HG03565 (cell line): ENCODE data around the gene NDNF.

Experiments
- ATAC-seq: cut with Tn5 transposase; IDR thresholded peaks from one replicate; pipeline ENCODE4 v1.9.1; 2021; ENCODE audit warnings: mild to moderate bottlenecking, moderate library complexity; ENCODE audit not compliant: unreplicated experiment

NDNF gene

DNA sequence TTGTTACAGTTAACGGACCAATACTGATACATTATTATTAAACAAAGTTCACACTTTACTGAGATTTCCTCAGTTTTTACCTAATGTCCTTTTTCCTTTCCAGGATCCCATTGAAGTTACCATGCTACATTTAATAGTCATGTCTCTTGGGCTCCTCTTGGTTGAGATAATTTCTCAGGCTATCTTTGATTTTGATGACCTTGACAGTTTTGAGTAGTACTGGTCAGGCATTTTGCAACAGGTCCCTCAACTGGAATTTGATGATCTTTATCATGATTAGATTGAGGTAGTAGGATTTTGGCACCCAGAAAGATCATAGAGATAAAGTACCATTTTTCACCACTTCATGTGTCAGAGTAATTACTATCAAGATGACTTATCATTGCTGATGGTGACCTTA, 53.8 kb downstream of the NDNF start:
- no peak for ATAC-seq

DNA sequence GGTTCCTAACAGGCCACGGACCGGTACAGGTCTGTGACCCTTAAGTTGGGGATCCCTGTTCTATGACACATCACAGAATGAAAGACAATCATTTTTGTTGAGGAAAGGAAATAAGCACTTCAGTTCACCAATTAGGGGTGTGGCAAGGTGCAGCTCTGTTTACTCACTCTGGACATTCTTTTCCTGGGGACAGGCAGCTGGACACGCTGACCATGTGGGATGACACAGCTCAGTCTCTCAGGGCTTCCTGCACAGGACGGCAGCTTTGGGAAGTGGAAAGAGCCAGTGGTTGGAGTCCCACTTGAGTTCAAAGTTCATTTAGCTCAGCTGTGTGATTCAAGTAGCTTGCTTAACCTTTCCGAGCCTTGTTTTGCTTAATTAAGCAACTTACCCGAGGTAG, 55.7 kb downstream of the NDNF start:
- no peak for ATAC-seq

DNA sequence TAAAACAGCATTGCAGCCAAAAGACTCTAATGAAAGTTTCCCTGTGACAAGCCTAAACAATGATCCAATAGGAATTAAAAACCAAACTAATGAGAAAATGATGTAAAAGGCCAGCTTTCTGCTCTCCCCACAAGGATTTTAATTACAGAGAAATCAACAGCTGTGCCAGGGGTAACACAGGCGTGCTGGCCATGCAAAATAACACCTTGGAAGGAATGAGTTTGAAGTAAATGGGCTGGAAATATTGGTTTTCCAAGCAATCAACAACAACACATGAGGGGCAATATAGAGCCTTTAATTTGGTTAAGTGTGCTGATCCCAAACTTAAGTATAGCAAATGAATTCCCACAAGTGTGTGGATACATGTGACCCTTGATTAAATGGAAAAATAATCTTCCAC, 56.9 kb downstream of the NDNF start:
- no peak for ATAC-seq

DNA sequence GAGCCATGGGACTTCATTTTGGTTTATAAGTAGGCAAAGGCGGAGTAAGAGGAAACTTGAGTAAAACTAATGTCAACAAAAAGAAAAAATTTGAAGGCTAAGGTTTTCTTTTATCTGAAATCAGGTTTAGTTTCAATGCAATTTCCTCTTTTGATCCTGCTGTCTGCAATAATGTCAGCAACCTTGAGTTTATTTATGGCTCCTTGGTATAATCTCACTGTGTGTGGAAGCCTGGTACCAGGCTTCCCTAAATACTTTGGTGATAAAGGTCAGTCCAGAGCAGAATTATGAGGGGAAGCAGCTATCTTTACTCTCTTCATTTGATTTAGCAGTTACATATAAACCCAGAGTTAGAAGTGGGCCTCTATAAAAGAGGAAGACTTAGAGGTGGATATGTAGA, 57.8 kb downstream of the NDNF start:
- no peak for ATAC-seq

DNA sequence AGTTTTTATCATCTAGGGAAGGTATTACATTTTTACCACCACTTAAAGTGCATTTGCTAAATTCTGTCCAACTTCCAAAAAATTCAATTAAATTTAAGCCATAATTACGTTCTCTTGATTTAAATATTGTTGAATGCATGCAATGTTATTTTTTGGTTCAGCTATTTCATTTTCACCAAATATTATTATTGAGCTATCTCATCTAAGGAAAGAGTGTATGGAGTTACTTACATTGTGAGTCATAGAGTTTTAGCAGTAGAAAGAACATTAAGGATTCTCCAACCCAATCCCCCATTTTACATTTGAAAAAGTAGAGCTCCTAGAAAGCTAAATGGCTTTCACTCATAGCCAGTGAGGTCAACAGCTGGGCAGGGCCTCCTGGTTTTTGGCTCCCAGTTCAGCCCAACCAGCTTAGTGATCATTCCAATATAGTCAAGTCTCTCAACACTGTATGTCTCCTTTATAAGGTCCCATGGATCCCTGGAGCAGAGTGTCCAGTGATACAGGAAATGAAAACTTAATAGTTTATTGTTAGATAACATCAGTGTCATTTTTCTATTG, 60.5 kb downstream of the NDNF start:
- ATAC-seq: no peak

DNA sequence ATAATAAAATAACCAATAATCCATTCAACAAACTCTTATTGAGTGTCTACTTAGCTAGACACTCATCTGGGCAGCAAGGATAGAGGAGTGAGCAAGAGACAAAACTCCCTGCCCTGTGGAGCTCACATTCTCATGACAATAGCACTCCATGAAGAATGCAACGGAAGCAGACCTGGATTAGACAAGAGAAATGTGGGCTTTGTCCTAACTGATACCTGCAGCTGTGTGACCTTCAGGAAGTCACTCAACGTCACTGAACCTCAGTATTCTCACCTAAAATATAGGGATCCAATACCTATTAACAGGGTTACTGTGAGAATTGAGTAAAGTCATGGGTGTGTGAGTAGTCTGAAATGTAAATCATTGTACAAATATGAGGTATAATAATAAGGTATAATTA, 61.2 kb downstream of the NDNF start:
- no peak for ATAC-seq

DNA sequence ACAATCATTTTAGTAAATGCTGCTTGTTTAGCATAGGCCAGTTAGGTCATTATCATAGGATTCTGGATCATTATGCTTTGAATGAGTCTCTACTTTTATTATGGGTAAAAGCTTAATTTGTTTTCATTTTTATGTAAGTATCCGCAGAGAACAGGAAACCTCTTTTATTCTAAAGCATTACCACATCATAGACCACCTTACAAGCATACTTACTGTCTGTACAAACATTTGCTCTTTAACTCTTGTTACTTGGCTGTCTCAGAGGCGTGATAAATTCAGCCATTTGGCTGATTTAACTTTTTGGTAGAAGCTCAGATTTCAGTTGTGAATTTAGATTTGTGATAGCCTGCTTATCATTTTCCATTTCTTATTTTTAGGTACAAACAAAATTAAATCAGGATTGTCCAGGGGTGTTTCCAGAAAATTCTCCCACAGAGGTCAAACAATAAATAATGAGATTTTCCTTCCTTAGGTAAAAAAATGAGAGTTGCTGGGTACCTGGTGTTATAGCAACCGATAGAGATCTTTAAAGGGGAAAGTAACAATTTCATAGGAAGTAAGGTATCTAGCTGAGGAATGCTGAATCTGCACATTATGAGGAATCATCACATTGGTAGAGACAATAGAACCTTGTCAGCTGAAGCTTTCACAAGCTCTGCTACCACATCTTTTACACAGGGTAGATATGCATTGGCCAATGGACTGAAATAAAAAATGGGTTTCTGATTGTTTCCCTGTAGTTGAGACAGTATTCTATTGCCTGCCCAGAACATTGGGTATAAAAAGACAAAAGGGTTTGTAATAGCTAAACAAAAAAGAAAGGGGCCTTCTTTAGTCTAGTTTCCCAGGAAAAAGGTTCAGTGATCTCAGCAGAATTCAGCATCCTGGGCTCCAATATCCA, 62.5 kb downstream of the NDNF start:
- no peak for ATAC-seq

DNA sequence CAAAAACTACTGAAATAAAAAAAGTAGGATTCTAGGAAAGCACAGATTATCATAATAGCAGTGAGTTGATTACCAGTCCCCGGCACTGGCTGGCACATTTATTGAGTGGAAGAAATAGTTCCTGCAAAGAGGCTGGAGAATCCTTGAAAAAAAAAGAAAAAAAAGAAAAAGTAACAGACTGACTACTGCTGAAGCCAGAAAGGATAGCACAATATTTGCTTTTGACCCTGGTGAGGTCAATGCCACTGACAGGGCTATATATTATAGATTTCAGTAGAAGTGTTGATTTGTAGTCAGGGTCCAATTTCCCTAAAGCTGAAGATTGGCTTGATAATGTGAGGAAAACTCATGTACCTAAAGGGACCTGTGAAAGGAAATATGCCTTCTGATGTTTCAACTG, 64.7 kb downstream of the NDNF start:
- ATAC-seq: no peak

DNA sequence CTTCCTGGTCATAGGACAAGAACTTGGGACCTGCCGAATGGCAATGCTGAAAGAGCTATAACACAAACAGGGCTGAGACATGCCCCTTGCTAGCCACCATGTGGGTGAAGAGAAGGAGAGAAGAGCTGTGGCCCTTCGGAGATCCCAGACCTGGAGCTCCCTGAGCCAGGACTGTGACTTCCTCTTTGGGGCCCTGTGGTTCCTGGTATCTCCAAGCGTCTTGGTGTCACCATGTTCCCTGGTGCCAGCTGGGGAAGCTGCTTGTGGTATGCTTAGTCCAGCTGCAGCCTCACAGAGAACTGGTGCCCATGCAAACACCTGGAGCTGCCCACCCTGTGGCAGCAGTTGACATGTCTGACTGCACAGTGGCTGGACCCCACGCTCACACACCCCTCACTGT, 68.5 kb downstream of the NDNF start:
- ATAC-seq: no peak

DNA sequence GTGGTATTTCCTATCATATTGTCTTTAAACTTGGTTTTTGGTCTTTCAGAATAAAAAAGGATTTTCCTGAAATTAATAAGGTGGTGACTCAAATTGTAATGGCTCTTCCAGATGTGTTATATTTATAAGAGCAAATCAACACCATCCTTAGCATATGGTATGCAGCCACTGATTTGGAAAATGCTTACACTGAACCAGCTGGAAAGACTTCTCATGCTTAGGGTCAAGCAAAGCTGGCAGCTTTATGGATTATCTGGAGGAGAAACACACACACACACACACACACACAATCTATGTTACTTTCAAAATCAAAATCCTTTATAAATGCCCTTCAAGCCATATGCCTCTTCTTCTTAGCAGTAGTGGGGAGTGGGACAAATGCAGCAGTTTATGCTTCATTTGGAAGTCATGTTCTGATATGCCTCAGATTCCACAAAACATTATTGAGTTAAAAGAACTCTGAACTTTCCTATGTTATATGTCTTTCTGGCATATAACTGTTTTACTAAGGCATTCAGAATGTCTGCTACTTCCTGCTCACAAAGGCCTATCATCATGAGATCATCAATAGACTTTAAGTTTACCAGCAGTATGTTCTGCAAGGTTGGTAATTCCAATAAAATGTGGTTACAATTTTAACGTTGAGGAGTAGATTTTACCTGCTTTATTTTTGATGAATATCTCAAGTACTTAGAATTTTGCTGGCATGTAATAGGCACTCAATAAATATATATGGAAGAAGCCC, 76.9 kb downstream of the NDNF start:
- ATAC-seq: no peak

DNA sequence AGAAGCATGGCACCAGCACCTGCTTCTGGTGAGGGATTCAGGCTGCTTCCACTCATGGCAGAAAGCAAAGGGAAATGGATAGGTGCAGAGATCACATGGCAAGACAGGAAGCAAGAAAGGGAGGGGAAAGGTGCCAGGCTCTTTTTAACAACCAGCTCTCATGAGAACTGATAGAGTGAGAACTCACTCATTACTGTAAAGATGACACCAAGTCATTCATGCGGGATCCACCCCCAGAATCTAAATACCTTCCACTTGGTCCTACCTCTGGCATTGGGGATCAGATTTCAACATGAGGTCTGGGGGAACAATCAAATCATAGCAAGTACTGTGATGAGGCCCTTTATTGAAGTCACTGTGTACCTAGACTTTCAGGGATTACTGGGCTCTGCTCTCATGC, 77.8 kb downstream of the NDNF start:
- ATAC-seq: no peak

DNA sequence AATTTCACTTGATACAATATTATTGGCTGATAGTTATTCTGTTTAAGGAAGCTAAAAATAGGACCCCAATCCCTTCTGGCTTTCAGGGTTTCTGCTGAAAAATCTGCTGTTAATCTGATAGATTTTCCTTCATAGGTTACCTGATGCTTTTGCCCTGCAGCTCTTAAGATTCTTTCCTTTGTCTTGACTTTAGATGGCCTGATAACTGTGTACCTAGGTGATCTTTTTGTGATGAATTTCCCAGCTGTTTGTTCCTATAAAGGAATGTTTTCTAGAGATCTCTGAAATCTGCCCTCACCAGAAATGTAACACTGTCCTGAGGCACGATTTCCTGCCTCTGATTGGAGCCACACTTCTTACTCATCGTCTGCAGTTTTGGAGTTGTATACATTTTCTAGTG, 80.5 kb downstream of the NDNF start:
- ATAC-seq: no peak

DNA sequence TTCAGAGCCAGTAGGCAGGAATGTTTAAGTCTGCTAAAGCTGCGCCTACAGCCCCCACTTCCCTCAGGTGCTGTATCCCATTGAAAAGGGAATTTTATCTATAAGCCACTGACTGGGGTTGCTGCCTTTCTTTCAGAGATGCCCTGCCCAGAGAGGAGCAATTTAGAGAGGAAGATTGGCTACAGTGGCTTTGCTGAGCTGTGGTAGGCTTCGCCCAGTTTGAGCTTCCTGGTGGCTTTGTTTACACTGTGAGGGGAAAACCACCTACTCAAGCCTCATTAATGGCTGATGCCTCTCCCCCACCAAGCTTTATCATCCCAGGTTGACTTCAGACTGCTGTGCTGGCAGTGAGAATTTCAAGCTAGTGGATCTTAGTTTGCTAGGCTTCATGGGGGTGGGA, 82.1 kb downstream of the NDNF start:
- ATAC-seq: no peak
